ENCODE data around the gene ACOXL.

ACOXL gene

DNA sequence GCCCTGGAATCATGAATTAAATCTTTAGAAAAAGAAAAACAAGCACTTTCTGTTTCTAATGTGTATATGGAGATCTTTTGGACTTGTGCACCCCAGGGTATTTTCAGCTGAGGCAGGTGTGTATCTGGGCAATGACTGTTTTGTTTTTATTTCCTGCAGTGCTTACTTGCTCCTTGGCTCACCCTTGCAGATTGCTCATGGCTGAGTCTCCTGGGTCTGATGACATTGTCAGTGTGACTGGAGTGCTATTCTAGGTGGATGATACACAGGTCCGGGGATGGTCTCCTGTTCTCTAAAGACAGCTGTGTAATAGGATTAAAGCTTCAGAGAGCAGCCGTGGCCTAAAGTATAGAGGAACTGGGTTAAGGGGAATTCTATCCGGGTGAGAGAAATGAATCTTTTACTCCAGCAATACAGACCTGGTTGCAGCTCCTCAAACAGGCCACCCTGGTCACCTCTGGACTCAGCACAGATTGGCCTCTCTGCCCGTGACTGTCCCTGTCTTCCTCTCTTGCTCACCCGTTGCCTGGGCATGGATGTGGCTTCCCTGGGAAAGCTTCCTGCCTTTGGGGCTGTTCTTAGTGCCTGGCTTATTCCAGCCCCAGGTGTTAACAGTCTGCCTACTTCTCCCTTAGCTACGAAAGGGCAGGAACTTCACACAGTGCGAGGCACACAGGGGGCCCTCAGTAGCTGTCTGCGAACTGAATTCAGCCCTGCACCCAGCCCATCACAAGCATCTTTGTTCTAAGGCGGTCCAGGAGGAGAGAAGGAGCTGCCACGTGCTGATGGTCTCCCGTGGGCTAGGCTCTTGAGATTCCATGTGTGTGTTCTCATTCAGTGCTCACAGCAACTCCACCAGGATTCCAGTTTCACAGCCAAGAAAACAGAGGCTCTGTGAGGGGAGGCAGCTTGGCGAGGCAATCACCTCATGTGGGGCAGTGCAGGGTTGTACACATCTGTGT is 84.3 kb downstream of the ACOXL start:
- ChIA-PET CTCF (no interaction called here), POLR2A (ENCODE audit: low non-redundant PET) (no interaction called here)
- TF ChIP-seq, protein P1, sequence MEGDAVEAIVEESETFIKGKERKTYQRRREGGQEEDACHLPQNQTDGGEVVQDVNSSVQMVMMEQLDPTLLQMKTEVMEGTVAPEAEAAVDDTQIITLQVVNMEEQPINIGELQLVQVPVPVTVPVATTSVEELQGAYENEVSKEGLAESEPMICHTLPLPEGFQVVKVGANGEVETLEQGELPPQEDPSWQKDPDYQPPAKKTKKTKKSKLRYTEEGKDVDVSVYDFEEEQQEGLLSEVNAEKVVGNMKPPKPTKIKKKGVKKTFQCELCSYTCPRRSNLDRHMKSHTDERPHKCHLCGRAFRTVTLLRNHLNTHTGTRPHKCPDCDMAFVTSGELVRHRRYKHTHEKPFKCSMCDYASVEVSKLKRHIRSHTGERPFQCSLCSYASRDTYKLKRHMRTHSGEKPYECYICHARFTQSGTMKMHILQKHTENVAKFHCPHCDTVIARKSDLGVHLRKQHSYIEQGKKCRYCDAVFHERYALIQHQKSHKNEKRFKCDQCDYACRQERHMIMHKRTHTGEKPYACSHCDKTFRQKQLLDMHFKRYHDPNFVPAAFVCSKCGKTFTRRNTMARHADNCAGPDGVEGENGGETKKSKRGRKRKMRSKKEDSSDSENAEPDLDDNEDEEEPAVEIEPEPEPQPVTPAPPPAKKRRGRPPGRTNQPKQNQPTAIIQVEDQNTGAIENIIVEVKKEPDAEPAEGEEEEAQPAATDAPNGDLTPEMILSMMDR (conservative IDR thresholded peaks at IDR 0.05; ENCODE audit: low read depth): no peak
- DNase-seq (ENCODE audit: low spot score): no peak
- no peak overlapping the region for H3K27ac ChIP-seq

DNA sequence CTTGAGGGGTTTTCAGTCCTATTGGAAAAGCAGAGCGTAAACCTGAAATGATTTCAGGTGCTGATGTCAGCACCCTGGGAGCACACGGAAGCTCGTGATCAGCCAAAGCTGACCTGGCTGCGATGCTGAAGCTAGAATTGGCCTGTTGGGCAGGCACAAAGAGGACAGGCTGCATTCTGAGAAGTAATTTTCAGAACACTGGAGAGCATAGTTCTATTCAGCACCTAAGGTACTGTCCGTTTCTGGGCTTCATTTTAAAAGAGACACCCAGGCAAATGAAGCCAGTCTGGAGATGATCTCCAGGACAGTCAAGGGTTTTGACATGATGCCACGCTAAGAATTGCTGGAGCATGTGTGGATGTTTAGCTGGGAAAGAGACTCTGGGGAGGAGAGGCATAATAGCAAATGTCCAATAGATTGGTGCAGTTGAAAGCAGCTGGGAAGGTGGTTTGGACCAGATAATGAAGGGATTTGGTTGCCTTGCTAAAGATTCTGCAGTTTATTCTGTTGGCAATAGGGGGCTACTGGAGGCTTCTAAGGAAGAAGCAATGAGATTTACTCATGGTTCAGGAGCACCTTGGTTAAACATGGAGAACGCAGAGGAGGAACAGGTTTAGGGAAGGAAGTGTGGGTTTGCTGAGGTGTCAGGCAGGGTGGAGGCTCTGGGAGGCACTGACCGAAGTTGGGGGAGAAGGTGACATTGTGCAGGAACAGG is 86.6 kb downstream of the ACOXL start:
- POLR2A ChIA-PET (ENCODE audit: low non-redundant PET): no interaction called here
- H3K27ac ChIP-seq: no peak overlapping the region
- CTCF ChIA-PET: no interaction called here
- no peak for DNase-seq (ENCODE audit: low spot score)
- TF ChIP-seq, protein P1 (conservative IDR thresholded peaks at IDR 0.05; ENCODE audit: low read depth): no peak

DNA sequence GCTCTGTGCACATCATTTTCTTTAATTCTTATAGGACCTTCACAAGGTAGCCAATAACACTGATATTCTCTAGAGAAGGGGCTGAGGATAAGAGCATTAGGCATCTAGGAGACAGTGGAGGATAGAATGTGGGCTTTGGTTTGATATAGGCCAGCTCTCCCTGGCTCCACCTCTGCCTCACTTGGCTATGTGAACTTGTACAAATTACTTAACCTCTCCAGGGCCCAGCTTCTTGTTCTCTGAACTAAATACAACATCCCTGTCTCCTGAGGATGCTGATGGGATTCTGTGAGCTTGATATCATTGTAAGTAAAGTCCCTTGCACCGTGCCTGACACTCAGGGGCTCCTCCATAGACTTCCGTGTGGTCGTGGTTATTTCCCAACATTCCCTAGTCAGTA is 87.3 kb downstream of the ACOXL start:
- ChIA-PET POLR2A (ENCODE audit: low non-redundant PET) (no interaction called here), CTCF (interaction anchor here (0.6 kb wide), 1 partner anchor 8 kb away, joined by 4 read pairs; no protein-coding TSS in a partner anchor)
- no peak for DNase-seq (ENCODE audit: low spot score)
- TF ChIP-seq, protein P1 (conservative IDR thresholded peaks at IDR 0.05; ENCODE audit: low read depth): no peak
- H3K27ac ChIP-seq: no peak overlapping the region

DNA sequence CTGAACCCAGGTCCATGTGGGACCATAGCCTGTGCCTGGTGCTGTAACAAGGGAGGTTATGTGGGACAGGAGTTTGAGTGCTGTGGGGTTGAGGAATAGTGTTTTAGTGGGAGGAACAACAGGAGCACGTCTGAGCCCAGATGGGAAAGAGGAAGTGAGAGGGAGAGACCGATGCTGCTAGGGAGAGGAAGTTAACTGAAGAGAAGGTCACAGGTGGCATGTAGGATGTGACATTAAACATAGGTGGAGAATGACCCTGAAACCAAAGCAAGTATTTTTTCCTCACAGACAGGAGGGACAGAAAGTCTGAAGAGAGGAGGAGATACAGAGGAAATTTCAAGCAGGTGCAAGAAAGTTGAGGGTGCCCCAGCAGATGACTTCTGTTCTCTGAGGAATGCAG is 87.8 kb downstream of the ACOXL start:
- ChIA-PET CTCF (no interaction called here), POLR2A (ENCODE audit: low non-redundant PET) (interaction anchor here (0.7 kb wide), 1 partner anchor 39 kb away, joined by 3 read pairs; no protein-coding TSS in a partner anchor)
- no peak overlapping the region for H3K27ac ChIP-seq
- DNase-seq (ENCODE audit: low spot score): no peak
- TF ChIP-seq, protein P1 (conservative IDR thresholded peaks at IDR 0.05; ENCODE audit: low read depth): no peak

DNA sequence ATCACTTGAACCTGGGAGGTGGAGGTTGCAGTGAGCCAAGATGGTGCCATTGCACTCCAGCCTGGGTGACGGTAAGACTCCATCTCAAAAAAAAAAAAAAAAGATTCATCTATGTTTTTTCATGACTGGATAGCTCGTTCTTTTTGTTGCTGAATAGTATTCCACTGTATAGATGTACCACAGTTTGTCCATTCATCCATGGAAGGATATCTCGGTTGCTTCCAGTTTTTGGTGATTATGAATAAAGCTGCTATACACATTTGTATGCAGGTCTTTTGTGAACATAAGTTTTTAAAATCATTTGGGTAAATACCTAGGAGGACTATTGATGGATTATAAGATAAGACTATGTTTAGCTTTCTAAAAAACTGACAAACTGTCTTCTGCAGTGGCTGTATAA is 90.8 kb downstream of the ACOXL start:
- ChIA-PET POLR2A (ENCODE audit: low non-redundant PET) (no interaction called here), CTCF (no interaction called here)
- H3K27ac ChIP-seq: no peak overlapping the region
- TF ChIP-seq, protein P1 (conservative IDR thresholded peaks at IDR 0.05; ENCODE audit: low read depth): no peak
- DNase-seq (ENCODE audit: low spot score): no peak

DNA sequence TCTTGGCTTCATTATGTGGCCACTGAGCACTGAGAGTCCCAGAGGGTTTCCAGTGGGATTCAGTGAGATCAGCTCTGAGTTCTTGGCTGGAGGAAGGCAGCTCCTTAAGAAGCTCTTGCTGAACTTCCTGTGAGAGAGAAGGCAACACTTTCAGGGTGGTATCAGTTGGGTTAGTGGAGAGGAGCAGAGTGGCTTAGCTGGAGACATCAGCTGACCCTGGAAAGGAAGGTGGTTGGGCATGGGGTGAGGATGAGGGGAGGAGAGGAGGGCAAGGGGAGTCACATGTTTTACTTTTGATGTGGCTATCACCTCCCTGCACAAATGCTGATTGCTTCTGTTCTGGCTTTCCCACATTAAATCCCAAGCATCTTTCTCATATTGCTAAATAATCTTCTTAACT is 95.1 kb downstream of the ACOXL start:
- TF ChIP-seq, protein P1 (conservative IDR thresholded peaks at IDR 0.05; ENCODE audit: low read depth): no peak
- no peak for DNase-seq (ENCODE audit: low spot score)
- H3K27ac ChIP-seq: no peak overlapping the region
- ChIA-PET CTCF (interaction anchor here (0.7 kb wide), 1 partner anchor 8 kb away, joined by 4 read pairs; no protein-coding TSS in a partner anchor), POLR2A (ENCODE audit: low non-redundant PET) (no interaction called here)

Data from RWPE1 (cell line).